IPS-11a (cell line): ENCODE measurements around the gene TMEM121B.

Experiments used
- H3K4me3 ChIP-seq: one replicate; pipeline ENCODE4 v1.5.1; 2013; ENCODE audit warnings: low read depth, low read length, control low read depth

TMEM121B gene

GRCh38 chr22:17095538-17095937 lies 25.6 kb downstream of the TMEM121B start:
- no peak overlapping the region for H3K4me3 ChIP-seq

GRCh38 chr22:17093081-17093480 lies 28.1 kb downstream of the TMEM121B start:
- H3K4me3 ChIP-seq: no peak overlapping the region

- no peak overlapping the region for H3K4me3 ChIP-seq
Measured at GRCh38 chr22:17091851-17092250, 29.3 kb downstream of the TMEM121B start.

GRCh38 chr22:17090550-17090949 lies 30.6 kb downstream of the TMEM121B start:
- H3K4me3 ChIP-seq: no peak overlapping the region

- no peak overlapping the region for H3K4me3 ChIP-seq
Measured at GRCh38 chr22:17087498-17088131, 33.5 kb downstream of the TMEM121B start.

GRCh38 chr22:17086788-17087497 lies 34.2 kb downstream of the TMEM121B start:
- no peak overlapping the region for H3K4me3 ChIP-seq

- no peak overlapping the region for H3K4me3 ChIP-seq
Measured at GRCh38 chr22:17086296-17086695, 34.9 kb downstream of the TMEM121B start.

GRCh38 chr22:17085277-17086181 lies 35.6 kb downstream of the TMEM121B start:
- H3K4me3 ChIP-seq: peak overlapping the region; percentile 56

- peak within 1 kb of the TSS; percentile 56 for H3K4me3 ChIP-seq
Measured at GRCh38 chr22:17084554-17085276, 36.4 kb downstream of the TMEM121B start, which contains the start of gene IL17RA. Gene IL17RA, plus strand, starts transcription at chr22:17085000. Its CDS starts 92 bp downstream, at chr22:17085092.

GRCh38 chr22:17083811-17084441 lies 37.2 kb downstream of the TMEM121B start:
- no peak overlapping the region for H3K4me3 ChIP-seq

- H3K4me3 ChIP-seq: no peak overlapping the region
Measured at GRCh38 chr22:17083255-17083654, 37.9 kb downstream of the TMEM121B start.

- no peak overlapping the region for H3K4me3 ChIP-seq
Measured at GRCh38 chr22:17079572-17079971, 41.6 kb downstream of the TMEM121B start.

GRCh38 chr22:17077255-17077654 lies 43.9 kb downstream of the TMEM121B start:
- no peak overlapping the region for H3K4me3 ChIP-seq

GRCh38 chr22:17074648-17075002 lies 46.5 kb downstream of the TMEM121B start:
- H3K4me3 ChIP-seq: no peak overlapping the region

GRCh38 chr22:17072877-17073276 lies 48.3 kb downstream of the TMEM121B start:
- H3K4me3 ChIP-seq: no peak overlapping the region
